Lower lobe of right lung (tissue), 2 donors: ENCODE measurements around the gene ZFAND3. TPM values are rescaled to one million over a fixed set of nuclear protein-coding genes. Genes with fewer than 3 reads are reported as not detected.
A peak's percentile ranks its signal among the peaks of the same experiment; 100 is the strongest.

Experiments
- ATAC-seq, 2 donors: fragments of 200-7000 bp; cut with Tn5 transposase; one replicate each; pipeline ENCODE4 v1.9.1; 2020 to 2022; ENCODE audit warnings: mild to moderate bottlenecking in 2 of 2, moderate library complexity in 2 of 2
- DNase-seq: peaks from one replicate; pipeline ENCODE4 v3.0.0-alpha.2; 2020
- H3K27ac ChIP-seq: fragments of 200-600 bp; one replicate; pipeline ENCODE4 v1.8.0; 2022
- H3K27me3 ChIP-seq: fragments of 200-600 bp; one replicate; pipeline ENCODE4 v1.8.0; 2022; ENCODE audit warnings: low read depth
- H3K36me3 ChIP-seq: fragments of 200-600 bp; one replicate; pipeline ENCODE4 v1.8.0; 2022; ENCODE audit warnings: mild to moderate bottlenecking
- H3K4me1 ChIP-seq: fragments of 200-600 bp; one replicate; pipeline ENCODE4 v1.8.0; 2022
- H3K4me3 ChIP-seq: fragments of 200-600 bp; one replicate; pipeline ENCODE4 v1.8.0; 2022; ENCODE audit warnings: mild to moderate bottlenecking
- H3K9me3 ChIP-seq: fragments of 200-600 bp; one replicate; pipeline ENCODE4 v1.8.0; 2022
- CTCF ChIP-seq: fragments of 200-600 bp; IDR thresholded peaks from one replicate; pipeline ENCODE4 v1.8.0; 2022; ENCODE audit warnings: antibody characterized with exemption, mild to moderate bottlenecking
- intact Hi-C: fragments of 100-400 bp; cut with DNase I; formaldehyde crosslinking; loops from one replicate; pipeline ENCODE4 v1.11.0; 2022
- total RNA-seq: library from RNA; stranded (reverse); fragmentation: NEBNext Ultra II Directional; extraction: Animal tissue kit (Norgen Biotek cat#: 25700); gene quantifications from one replicate; pipeline ENCODE4 v1.2.1, GENCODE V29; 2021
- donor health status: DM: no; HTN: yes; CAD: no; lungs with severe emphysema.

Gene ZFAND3
- total RNA-seq, 1 donor from 2014 or later: 83.3 TPM

DNA sequence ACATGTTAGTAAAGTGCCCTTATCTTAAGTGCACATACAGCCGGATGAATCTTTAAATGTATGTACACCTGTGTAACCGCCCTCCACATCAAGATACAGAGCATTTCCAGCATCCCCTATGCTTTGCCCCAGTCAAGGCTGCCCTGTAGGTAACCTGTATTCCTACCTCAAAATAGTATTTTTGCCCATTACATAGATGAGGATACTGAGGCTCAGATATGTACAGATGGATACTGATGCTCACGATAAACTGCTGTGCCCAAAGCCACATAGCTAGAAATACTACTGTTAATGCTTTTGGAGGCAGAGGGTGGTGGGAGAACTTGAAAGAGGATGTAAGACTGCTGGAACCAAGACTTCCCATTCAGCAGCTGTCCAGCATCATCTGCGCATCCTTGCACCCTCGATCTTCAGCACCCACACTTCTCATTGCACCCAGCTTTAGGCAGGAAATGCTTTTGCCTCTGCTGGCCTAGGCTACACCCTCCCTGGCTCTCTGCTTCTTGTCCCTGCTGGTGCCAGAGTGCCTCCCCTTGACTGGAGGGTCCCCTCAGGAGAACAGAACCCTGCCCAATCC, 27.0 kb upstream of the ZFAND3 start:
- no peak overlapping the region for H3K4me3 ChIP-seq
- no peaks in the 10 kb centered on the region for H3K27me3 ChIP-seq
- H3K27ac ChIP-seq: no peak overlapping the region
- ATAC-seq: no peak
- no peak for TF ChIP-seq CTCF
- H3K36me3 ChIP-seq: no peaks in the 10 kb centered on the region
- no peaks in the 10 kb centered on the region for H3K9me3 ChIP-seq
- DNase-seq: no peak
- intact Hi-C loops: no loop called here
- peaks cover 10% of the 10 kb centered on the region for H3K4me1 ChIP-seq

GRCh38 chr6:37793067-37793466, 26.5 kb upstream of the ZFAND3 start:
- Histone ChIP-seq H3K9me3 (no peaks in the 10 kb centered on the region), H3K4me3 (no peak overlapping the region), H3K36me3 (no peaks in the 10 kb centered on the region), H3K27me3 (no peaks in the 10 kb centered on the region), H3K4me1 (peaks cover 10% of the 10 kb centered on the region), H3K27ac (no peak overlapping the region)
- ATAC-seq (no peak), DNase-seq (no peak)
- TF ChIP-seq CTCF: no peak
- intact Hi-C loops: no loop called here

DNA sequence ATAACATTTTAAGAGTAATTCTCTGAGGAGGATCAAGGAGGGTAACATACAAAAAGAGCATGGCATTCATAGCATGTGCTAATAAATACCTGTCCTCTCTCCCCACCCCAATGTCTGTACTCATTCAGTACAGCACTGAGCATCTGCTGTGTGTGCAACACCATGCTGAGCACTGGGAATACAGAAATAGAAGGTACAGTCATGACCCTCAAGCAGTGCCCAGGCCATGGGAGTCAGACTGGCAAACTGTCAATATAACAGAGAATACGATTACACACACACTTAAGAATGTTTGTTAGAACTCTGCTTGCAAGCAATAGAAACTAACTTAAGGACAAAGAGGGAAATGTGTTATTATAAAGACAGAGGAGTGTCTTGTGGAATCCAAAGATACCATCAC, 24.7 kb upstream of the ZFAND3 start:
- no peak for DNase-seq
- no peaks in the 10 kb centered on the region for H3K9me3 ChIP-seq
- intact Hi-C loops: no loop called here
- no peak for TF ChIP-seq CTCF
- no peak overlapping the region for H3K4me3 ChIP-seq
- H3K4me1 ChIP-seq: peaks cover 10% of the 10 kb centered on the region
- no peaks in the 10 kb centered on the region for H3K36me3 ChIP-seq
- no peak for ATAC-seq
- no peak overlapping the region for H3K27ac ChIP-seq
- no peaks in the 10 kb centered on the region for H3K27me3 ChIP-seq

- no peak overlapping the region for H3K4me3 ChIP-seq
- H3K9me3 ChIP-seq: no peaks in the 10 kb centered on the region
- no peaks in the 10 kb centered on the region for H3K27me3 ChIP-seq
- intact Hi-C loops: no loop called here
- no peak overlapping the region for H3K27ac ChIP-seq
- ATAC-seq (no peak), DNase-seq (no peak)
- H3K36me3 ChIP-seq: no peaks in the 10 kb centered on the region
- no peak for TF ChIP-seq CTCF
- no peaks in the 10 kb centered on the region for H3K4me1 ChIP-seq
Observed at GRCh38 chr6:37798436-37799262, 20.9 kb upstream of the ZFAND3 start.

DNA sequence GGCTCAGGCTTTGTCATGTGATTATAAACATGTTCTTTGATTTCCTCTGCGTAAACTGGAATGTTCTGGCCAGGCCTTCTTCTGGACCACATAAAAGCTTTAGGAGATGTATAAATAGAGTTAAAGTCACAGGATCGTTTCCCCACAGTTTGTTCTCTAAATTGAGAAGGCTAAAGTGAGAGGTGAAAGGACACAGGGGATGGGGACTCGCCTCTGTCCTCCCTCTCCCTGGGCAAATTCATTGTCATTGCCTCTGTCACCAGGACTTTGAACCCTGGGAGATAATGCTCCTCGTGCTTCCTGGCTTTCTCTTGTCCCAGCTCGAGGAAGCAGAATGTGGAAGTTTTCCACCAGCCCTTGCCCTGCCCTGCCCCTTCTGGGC, 20.3 kb upstream of the ZFAND3 start:
- Histone ChIP-seq H3K4me3 (no peak overlapping the region), H3K4me1 (no peaks in the 10 kb centered on the region), H3K27me3 (no peaks in the 10 kb centered on the region), H3K36me3 (no peaks in the 10 kb centered on the region), H3K9me3 (no peaks in the 10 kb centered on the region), H3K27ac (no peak overlapping the region)
- no peak for DNase-seq
- intact Hi-C loops: no loop called here
- TF ChIP-seq CTCF: no peak
- ATAC-seq: peak in 1 of 2 donors; percentile 11
